GM12878 (cell line): ENCODE measurements around the gene SURF4. TPM values are rescaled to one million over a fixed set of nuclear protein-coding genes. Genes with fewer than 3 reads are reported as not detected.

ENCODE experiments used
- ATAC-seq: fragments of 200-7000 bp; cut with Tn5 transposase; 3 replicates; pipeline ENCODE4 v1.9.1; 2020; ENCODE audit warnings: mild to moderate bottlenecking, moderate library complexity
- BruUV-seq: library from RNA; stranded (reverse); fragments of 400-500 nt; replicated peaks from 2 replicates; lab custom pipeline; 2021; lab: Mats Ljungman, UMichigan
- CTCF ChIA-PET: fragments of 300-600 bp; sonication (Branson Sonifier 250); formaldehyde crosslinking; extraction: SDS; loops from one replicate; lab custom pipeline; 2021; ENCODE audit warnings: inconsistent platforms; lab: Yijun Ruan, JAX
- POLR2A ChIA-PET: fragments of 350-600 bp; formaldehyde crosslinking; extraction: SDS; loops from one replicate; lab custom pipeline; 2021; ENCODE audit warnings: inconsistent platforms; lab: Charles Lee
- RAD21 ChIA-PET: fragments of 300-600 bp; sonication (Branson Sonifier 250); formaldehyde crosslinking; loops from one replicate; lab custom pipeline; 2023; ENCODE audit warnings: antibody characterized with exemption; ENCODE audit not compliant: unreplicated experiment; lab: Charles Lee
- SMC1A ChIA-PET: fragments of 300-600 bp; sonication (Branson Sonifier 250); formaldehyde crosslinking; loops from one replicate; lab custom pipeline; 2023; ENCODE audit not compliant: unreplicated experiment, uncharacterized antibody; lab: Charles Lee
- DNase-seq: peaks from one replicate; pipeline ENCODE4 v3.0.0-alpha.2; 2011; ENCODE audit warnings: low read depth, low spot score
- FAIRE-seq: peaks from 3 replicates; lab custom pipeline; 2011; peaks lifted over from hg19 to GRCh38; lab: Jason Lieb, UNC
- H2AFZ ChIP-seq: 2 replicates; pipeline ENCODE4 v1.6.0; 2011; ENCODE audit warnings: low read depth, low read length, control low read depth; ENCODE audit not compliant: control insufficient read depth
- H3K27ac ChIP-seq: 2 replicates; pipeline ENCODE4 v1.5.1; 2011; ENCODE audit warnings: control low read depth; ENCODE audit not compliant: control insufficient read depth, insufficient read depth
- H3K27me3 ChIP-seq, 2 experiments: replicated peaks in 1 of 2; 2 replicates each; pipeline versions ENCODE4 v1.6.0 to v1.6.1; 2011; ENCODE audit warnings: low read length in 1 of 2; ENCODE audit not compliant: control insufficient read depth in 2 of 2, insufficient read depth in 2 of 2
- H3K36me3 ChIP-seq, 2 experiments: 2 replicates each; pipeline ENCODE4 v1.5.1; 2011; ENCODE audit warnings: low read length in 1 of 2; ENCODE audit not compliant: control insufficient read depth in 2 of 2, insufficient read depth in 2 of 2
- H3K4me1 ChIP-seq: 2 replicates; pipeline ENCODE4 v1.6.1; 2011; ENCODE audit warnings: mild to moderate bottlenecking, low read length, moderate library complexity, mixed read lengths; ENCODE audit not compliant: control insufficient read depth, insufficient read depth
- H3K4me2 ChIP-seq: 2 replicates; pipeline ENCODE4 v1.6.0; 2011; ENCODE audit warnings: control low read depth; ENCODE audit not compliant: control insufficient read depth, insufficient read depth
- H3K4me3 ChIP-seq: fragments of 200-600 bp; sonication (generic); 2 replicates; pipeline ENCODE4 v1.5.1; 2016
- H3K79me2 ChIP-seq: 2 replicates; pipeline ENCODE4 v1.6.0; 2011; ENCODE audit warnings: low read length; ENCODE audit not compliant: control insufficient read depth, insufficient read depth
- H3K9ac ChIP-seq: 2 replicates; pipeline ENCODE4 v1.8.0; 2011; ENCODE audit warnings: low read length, control low read depth, mixed read lengths; ENCODE audit not compliant: control insufficient read depth, insufficient read depth
- H3K9me3 ChIP-seq: replicated peaks from 3 replicates; pipeline ENCODE4 v1.5.1; 2011; ENCODE audit warnings: mild to moderate bottlenecking, low read length; ENCODE audit not compliant: control insufficient read depth, insufficient read depth
- H4K20me1 ChIP-seq: 2 replicates; pipeline ENCODE4 v1.6.0; 2011; ENCODE audit not compliant: control insufficient read depth, insufficient read depth
- BCL11A ChIP-seq: IDR thresholded peaks from 2 replicates; pipeline ENCODE4 v1.6.1; 2011; ENCODE audit warnings: low read depth, low read length
- BHLHE40 ChIP-seq, 2 experiments: fragments of 450-650 bp in 1 of 2; IDR thresholded peaks; 2 replicates each; pipeline ENCODE4 v1.6.1; 2011 to 2017; ENCODE audit warnings: low read depth in 2 of 2, borderline replicate concordance in 1 of 2, improper control_type of control experiment in 1 of 2, low read length in 1 of 2, mild to moderate bottlenecking in 1 of 2
- NBN ChIP-seq: fragments of 450-650 bp; IDR thresholded peaks from 2 replicates; pipeline ENCODE4 v1.6.1; 2016
- SP1 ChIP-seq: IDR thresholded peaks from one replicate; pipeline ENCODE4 v1.6.1; 2011; ENCODE audit warnings: low read depth, low read length
- WGBS: methylation state at CpG from one replicate; pipeline ENCODE4 v1.1.6; 2016; ENCODE audit warnings: low lambda C conversion rate; ENCODE audit not compliant: insufficient replicate concordance, insufficient coverage; ENCODE audit errors: missing lambda C conversion rate; 5-methylcytosine and 5-hydroxymethylcytosine counted together
- in situ Hi-C: fragments of 300-500 bp; cut with MboI; formaldehyde crosslinking; loops from 9 replicates; pipeline ENCODE4 v1.14.3; 2018; ENCODE audit warnings: mixed read lengths
- intact Hi-C: fragments of 100-400 bp; cut with micrococcal nuclease; formaldehyde crosslinking; loops from one replicate; pipeline ENCODE4 v1.14.2; 2022; ENCODE audit not compliant: unreplicated experiment
- polyA plus RNA-seq, 11 experiments: library from polyadenylated mRNA; depleted of rRNA in 4 of 11; unstranded in 6 of 11; stranded (reverse) in 5 of 11; fragments of >200 nt; fragmentation: Nextera tagmentation in 4 of 11; fragmentation: Illumina TruSeq in 1 of 11; extraction: Ambion mirVana in 4 of 11; extraction: Trizol in 1 of 11; gene quantifications; 1 replicate in 1 of 11; 2 replicates in 10 of 11; pipeline versions ENCODE4 v1.2.1 to v1.2.3, GENCODE V29; 2011 to 2016; ENCODE audit warnings: inconsistent platforms in 2 of 11, missing spikeins in 2 of 11, low read depth in 1 of 11
- total RNA-seq, 4 experiments: library from RNA; depleted of rRNA in 3 of 4; stranded (reverse); fragments of >200 nt in 3 of 4; fragmentation: Illumina TruSeq in 1 of 4; extraction: Trizol in 1 of 4; gene quantifications; 2 replicates each; pipeline versions ENCODE4 v1.2.1 to v1.2.3, GENCODE V29; 2013 to 2021
- TF ChIP-seq, protein P1 (sequence below): IDR thresholded peaks from 2 replicates; pipeline ENCODE4 v1.6.1; 2011; ENCODE audit warnings: low read depth, low read length, improper control_type of control experiment, borderline replicate concordance
- TF ChIP-seq, protein P2 (sequence below): IDR thresholded peaks from 2 replicates; pipeline ENCODE4 v1.6.1; 2012; ENCODE audit warnings: low read depth, low read length, improper control_type of control experiment
- TF ChIP-seq, protein P3 (sequence below): fragments of 450-650 bp; IDR thresholded peaks from 2 replicates; pipeline ENCODE4 v1.6.1; 2017; ENCODE audit warnings: mild to moderate bottlenecking, moderate library complexity

The SURF4 gene
- total and polyA plus RNA-seq, 10 of the 15 experiments (the other 5 are each of a cell fraction or from before 2014, with no cell fraction given), result 6.4 to 134 (median 78.7) TPM

DNA sequence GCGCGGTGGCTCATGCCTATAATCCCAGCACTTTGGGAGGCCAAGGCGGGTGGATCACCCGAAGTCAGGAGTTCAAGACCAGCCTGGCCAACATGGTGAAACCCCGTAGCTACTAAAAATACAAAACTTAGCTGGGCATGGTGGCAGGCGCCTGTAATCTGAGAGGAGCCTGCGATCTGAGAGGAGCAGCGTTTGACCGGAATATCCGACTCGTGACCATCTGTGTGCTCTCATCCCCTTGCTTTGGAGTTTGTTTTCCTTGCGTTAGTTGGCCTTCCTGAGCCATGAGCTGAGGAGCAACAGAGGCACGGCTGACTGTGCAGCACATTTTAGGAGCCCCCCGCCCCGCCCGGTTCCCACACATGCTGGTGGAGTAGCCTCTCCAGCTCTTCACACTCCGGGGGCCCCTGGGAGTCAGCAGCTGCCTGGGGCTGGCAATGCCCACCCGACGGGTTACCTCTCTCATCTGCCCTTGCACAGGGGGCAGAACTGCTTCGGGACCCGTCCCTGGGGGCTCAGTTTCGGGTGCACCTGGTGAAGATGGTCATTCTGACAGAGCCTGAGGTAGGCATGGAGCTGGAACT is 49.3 kb upstream of the SURF4 start:
- no peak for TF ChIP-seq SP1
- TF ChIP-seq BHLHE40 (IDR thresholded peaks at IDR 0.05; ENCODE audit: borderline replicate concordance in 1 of 2, low read depth in 2 of 2, low read length in 1 of 2), result no peak
- Histone ChIP-seq H4K20me1 (no peaks in the 10 kb centered on the region), H3K36me3 (no peaks in the 10 kb centered on the region), H3K27ac (no peak overlapping the region), H3K79me2 (no peaks in the 10 kb centered on the region), H2AFZ (no peak overlapping the region), H3K9ac (no peak overlapping the region), H3K4me2 (no peak overlapping the region), H3K9me3 (no peaks in the 10 kb centered on the region; the same call in 2 of the 3 replicates), H3K27me3 (no peaks in the 10 kb centered on the region; a peak in 1 of 4 replicates), H3K4me1 (peaks cover 24% of the 10 kb centered on the region), H3K4me3 (no peak overlapping the region)
- ChIA-PET SMC1A (no interaction called here), RAD21 (interaction anchor here (0.9 to 1.4 kb wide), 2 partner anchors 9 to 35 kb away, joined by 3 to 4 read pairs; no protein-coding TSS in a partner anchor), POLR2A (no interaction called here), CTCF (interaction anchor here (0.6 kb wide), 1 partner anchor 746 kb away, joined by 4 read pairs; no protein-coding TSS in a partner anchor)
- FAIRE-seq (no peak), ATAC-seq (no peak), DNase-seq (no peak)
- intact Hi-C loops, result no loop called here
- 51% methylated on average over 22 of the region's 22 CpGs for WGBS
- in situ Hi-C loops, result no loop called here
- no TSS peak for BruUV-seq

DNA sequence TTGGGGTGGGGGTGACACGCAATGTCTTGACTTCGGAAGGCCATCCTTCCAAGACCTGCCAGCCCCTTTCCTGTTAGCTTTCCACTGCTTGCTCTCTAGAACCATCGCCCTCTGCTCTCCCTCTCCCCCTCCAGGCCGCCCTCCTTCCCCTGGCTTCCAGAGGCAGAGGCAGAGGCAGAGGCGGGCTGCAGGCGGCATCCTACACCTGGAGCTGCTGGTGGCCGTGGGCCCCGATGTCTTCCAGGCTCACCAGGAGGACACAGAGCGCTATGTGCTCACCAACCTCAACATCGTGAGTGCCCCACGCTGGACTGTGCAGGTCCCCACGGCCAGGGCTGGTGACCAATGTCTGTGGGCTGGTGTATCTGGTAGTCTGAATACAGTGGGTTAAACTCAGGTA is 48.3 kb upstream of the SURF4 start:
- in situ Hi-C loops (no loop called here), intact Hi-C loops (no loop called here)
- H3K27ac ChIP-seq, result no peak overlapping the region
- no peak overlapping the region for H3K4me2 ChIP-seq
- ATAC-seq (no peak), FAIRE-seq (no peak), DNase-seq (no peak)
- WGBS, result 95% methylated on average over 12 of the region's 12 CpGs
- no peaks in the 10 kb centered on the region; the same call in 2 of the 3 replicates for H3K9me3 ChIP-seq
- peaks cover 32% of the 10 kb centered on the region for H3K4me1 ChIP-seq
- no peaks in the 10 kb centered on the region for H3K36me3 ChIP-seq
- H3K79me2 ChIP-seq, result no peaks in the 10 kb centered on the region
- H3K27me3 ChIP-seq, result no peaks in the 10 kb centered on the region; a peak in 1 of 4 replicates
- ChIA-PET POLR2A (interaction anchor here (1.3 kb wide), 1 partner anchor 9 kb away, joined by 3 read pairs; no protein-coding TSS in a partner anchor), RAD21 (no interaction called here), CTCF (no interaction called here), SMC1A (no interaction called here)
- H3K4me3 ChIP-seq, result no peak overlapping the region
- H2AFZ ChIP-seq, result no peak overlapping the region
- BruUV-seq, result no TSS peak
- no peak overlapping the region for H3K9ac ChIP-seq
- no peaks in the 10 kb centered on the region for H4K20me1 ChIP-seq
- TF ChIP-seq, protein P1, sequence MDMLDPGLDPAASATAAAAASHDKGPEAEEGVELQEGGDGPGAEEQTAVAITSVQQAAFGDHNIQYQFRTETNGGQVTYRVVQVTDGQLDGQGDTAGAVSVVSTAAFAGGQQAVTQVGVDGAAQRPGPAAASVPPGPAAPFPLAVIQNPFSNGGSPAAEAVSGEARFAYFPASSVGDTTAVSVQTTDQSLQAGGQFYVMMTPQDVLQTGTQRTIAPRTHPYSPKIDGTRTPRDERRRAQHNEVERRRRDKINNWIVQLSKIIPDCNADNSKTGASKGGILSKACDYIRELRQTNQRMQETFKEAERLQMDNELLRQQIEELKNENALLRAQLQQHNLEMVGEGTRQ, result no peak
- TF ChIP-seq, protein P2, sequence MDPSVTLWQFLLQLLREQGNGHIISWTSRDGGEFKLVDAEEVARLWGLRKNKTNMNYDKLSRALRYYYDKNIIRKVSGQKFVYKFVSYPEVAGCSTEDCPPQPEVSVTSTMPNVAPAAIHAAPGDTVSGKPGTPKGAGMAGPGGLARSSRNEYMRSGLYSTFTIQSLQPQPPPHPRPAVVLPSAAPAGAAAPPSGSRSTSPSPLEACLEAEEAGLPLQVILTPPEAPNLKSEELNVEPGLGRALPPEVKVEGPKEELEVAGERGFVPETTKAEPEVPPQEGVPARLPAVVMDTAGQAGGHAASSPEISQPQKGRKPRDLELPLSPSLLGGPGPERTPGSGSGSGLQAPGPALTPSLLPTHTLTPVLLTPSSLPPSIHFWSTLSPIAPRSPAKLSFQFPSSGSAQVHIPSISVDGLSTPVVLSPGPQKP, result no peak
- TF ChIP-seq NBN (no peak), BCL11A (no peak)
- TF ChIP-seq, protein P3, sequence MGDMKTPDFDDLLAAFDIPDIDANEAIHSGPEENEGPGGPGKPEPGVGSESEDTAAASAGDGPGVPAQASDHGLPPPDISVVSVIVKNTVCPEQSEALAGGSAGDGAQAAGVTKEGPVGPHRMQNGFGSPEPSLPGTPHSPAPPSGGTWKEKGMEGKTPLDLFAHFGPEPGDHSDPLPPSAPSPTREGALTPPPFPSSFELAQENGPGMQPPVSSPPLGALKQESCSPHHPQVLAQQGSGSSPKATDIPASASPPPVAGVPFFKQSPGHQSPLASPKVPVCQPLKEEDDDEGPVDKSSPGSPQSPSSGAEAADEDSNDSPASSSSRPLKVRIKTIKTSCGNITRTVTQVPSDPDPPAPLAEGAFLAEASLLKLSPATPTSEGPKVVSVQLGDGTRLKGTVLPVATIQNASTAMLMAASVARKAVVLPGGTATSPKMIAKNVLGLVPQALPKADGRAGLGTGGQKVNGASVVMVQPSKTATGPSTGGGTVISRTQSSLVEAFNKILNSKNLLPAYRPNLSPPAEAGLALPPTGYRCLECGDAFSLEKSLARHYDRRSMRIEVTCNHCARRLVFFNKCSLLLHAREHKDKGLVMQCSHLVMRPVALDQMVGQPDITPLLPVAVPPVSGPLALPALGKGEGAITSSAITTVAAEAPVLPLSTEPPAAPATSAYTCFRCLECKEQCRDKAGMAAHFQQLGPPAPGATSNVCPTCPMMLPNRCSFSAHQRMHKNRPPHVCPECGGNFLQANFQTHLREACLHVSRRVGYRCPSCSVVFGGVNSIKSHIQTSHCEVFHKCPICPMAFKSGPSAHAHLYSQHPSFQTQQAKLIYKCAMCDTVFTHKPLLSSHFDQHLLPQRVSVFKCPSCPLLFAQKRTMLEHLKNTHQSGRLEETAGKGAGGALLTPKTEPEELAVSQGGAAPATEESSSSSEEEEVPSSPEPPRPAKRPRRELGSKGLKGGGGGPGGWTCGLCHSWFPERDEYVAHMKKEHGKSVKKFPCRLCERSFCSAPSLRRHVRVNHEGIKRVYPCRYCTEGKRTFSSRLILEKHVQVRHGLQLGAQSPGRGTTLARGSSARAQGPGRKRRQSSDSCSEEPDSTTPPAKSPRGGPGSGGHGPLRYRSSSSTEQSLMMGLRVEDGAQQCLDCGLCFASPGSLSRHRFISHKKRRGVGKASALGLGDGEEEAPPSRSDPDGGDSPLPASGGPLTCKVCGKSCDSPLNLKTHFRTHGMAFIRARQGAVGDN, result no peak
